Hepatic stellate cell (primary cell): ENCODE results near the gene TBCEL.
"Not testable (repeated sequence)": the region's sequence is repeated elsewhere in the genome, so short reads cannot be mapped to it uniquely, and the experiment has no call there.

Experiments used
- DNase-seq: peaks from one replicate; pipeline ENCODE4 v3.0.0; 2011; ENCODE audit warnings: low spot score

The TBCEL gene

GRCh38 chr11:121023848-121024751 is at the start of gene TBCEL:
Gene TBCEL (plus strand): TSS chr11:121024102. CDS start chr11:121045691, 21,589 bp downstream.
- DNase-seq: peak; percentile 85

- DNase-seq: no peak
These were observed 49.4 kb upstream of the TBCEL start for GRCh38 chr11:120974466-120974865.

- no peak for DNase-seq
These were observed 48.9 kb upstream of the TBCEL start for GRCh38 chr11:120974965-120975364.

GRCh38 chr11:120977266-120978137 is 46.4 kb upstream of the TBCEL start:
- no peak for DNase-seq

GRCh38 chr11:120978701-120979100 is 45.2 kb upstream of the TBCEL start:
- DNase-seq: no peak

GRCh38 chr11:120985718-120986569 is 38.0 kb upstream of the TBCEL start:
- DNase-seq: peak; percentile 47

GRCh38 chr11:120988603-120989002 is 35.3 kb upstream of the TBCEL start:
- DNase-seq: no peak

- no peak for DNase-seq
These were observed 31.8 kb upstream of the TBCEL start for GRCh38 chr11:120991830-120992686.

- DNase-seq: no peak
These were observed 29.6 kb upstream of the TBCEL start for GRCh38 chr11:120994091-120994859.

- DNase-seq: no peak
These were observed 28.7 kb upstream of the TBCEL start for GRCh38 chr11:120995184-120995583.

- DNase-seq: no peak
These were observed 26.9 kb upstream of the TBCEL start for GRCh38 chr11:120996973-120997372.

- no peak for DNase-seq
These were observed 25.3 kb upstream of the TBCEL start for GRCh38 chr11:120998581-120998980.

GRCh38 chr11:121004206-121004840 is 19.6 kb upstream of the TBCEL start:
- DNase-seq: no peak

- DNase-seq: no peak
These were observed 17.0 kb upstream of the TBCEL start for GRCh38 chr11:121006922-121007321.

- DNase-seq: no peak
These were observed 15.4 kb upstream of the TBCEL start for GRCh38 chr11:121008551-121008950.

GRCh38 chr11:121012091-121012490 is 11.8 kb upstream of the TBCEL start:
- DNase-seq: no peak

GRCh38 chr11:121018746-121019145 is 5.2 kb upstream of the TBCEL start:
- no peak for DNase-seq

GRCh38 chr11:121021718-121022117 is 2.2 kb upstream of the TBCEL start:
- DNase-seq: not testable (repeated sequence)

GRCh38 chr11:121024989-121025388 is 1.1 kb downstream of the TBCEL start:
- peak; percentile 10 for DNase-seq

GRCh38 chr11:121029153-121029552 is 5.3 kb downstream of the TBCEL start:
- no peak for DNase-seq
